ENCODE measurements around the gene CASP8. TPM values are rescaled to one million over a fixed set of nuclear protein-coding genes. Genes with fewer than 3 reads are reported as not detected.

The CASP8 gene
- total and polyA plus RNA-seq, 9 of the 15 experiments (the other 6 are each of a cell fraction or from before 2014, with no cell fraction given) = 10.2 to 31.4 (median 19.4) TPM

DNA sequence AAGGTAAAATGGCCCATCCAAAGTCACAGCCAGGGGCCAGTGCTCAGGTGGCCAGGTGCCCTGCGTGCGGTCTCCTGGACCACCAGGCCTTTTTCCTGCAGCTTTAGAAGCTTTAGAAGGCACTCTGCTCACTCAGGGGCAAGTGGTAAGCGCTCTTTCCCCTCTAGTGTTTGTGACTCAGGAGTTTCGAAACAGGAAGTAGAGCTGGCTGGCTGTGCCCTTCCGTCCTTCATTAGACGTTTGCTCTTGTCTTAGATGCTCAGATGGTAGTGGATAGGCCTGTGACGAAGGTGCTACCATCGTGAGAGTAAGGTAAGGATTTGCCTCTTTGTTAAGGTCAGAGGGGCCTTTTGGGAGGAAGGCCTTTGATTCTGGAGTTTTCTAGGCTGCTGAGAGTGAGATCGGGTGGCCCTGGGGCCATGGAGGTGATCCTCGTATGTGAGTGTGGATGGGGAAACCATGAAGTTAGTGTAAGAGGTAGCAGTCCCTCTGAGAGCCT lies at the start of gene CASP8 (continued):
- TF ChIP-seq, protein P1, sequence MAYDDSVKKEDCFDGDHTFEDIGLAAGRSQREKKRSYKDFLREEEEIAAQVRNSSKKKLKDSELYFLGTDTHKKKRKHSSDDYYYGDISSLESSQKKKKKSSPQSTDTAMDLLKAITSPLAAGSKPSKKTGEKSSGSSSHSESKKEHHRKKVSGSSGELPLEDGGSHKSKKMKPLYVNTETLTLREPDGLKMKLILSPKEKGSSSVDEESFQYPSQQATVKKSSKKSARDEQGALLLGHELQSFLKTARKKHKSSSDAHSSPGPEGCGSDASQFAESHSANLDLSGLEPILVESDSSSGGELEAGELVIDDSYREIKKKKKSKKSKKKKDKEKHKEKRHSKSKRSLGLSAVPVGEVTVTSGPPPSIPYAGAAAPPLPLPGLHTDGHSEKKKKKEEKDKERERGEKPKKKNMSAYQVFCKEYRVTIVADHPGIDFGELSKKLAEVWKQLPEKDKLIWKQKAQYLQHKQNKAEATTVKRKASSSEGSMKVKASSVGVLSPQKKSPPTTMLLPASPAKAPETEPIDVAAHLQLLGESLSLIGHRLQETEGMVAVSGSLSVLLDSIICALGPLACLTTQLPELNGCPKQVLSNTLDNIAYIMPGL (CRISPR knock-in tag; IDR thresholded peaks at IDR 0.05) = no peak
- TF ChIP-seq, protein P2, sequence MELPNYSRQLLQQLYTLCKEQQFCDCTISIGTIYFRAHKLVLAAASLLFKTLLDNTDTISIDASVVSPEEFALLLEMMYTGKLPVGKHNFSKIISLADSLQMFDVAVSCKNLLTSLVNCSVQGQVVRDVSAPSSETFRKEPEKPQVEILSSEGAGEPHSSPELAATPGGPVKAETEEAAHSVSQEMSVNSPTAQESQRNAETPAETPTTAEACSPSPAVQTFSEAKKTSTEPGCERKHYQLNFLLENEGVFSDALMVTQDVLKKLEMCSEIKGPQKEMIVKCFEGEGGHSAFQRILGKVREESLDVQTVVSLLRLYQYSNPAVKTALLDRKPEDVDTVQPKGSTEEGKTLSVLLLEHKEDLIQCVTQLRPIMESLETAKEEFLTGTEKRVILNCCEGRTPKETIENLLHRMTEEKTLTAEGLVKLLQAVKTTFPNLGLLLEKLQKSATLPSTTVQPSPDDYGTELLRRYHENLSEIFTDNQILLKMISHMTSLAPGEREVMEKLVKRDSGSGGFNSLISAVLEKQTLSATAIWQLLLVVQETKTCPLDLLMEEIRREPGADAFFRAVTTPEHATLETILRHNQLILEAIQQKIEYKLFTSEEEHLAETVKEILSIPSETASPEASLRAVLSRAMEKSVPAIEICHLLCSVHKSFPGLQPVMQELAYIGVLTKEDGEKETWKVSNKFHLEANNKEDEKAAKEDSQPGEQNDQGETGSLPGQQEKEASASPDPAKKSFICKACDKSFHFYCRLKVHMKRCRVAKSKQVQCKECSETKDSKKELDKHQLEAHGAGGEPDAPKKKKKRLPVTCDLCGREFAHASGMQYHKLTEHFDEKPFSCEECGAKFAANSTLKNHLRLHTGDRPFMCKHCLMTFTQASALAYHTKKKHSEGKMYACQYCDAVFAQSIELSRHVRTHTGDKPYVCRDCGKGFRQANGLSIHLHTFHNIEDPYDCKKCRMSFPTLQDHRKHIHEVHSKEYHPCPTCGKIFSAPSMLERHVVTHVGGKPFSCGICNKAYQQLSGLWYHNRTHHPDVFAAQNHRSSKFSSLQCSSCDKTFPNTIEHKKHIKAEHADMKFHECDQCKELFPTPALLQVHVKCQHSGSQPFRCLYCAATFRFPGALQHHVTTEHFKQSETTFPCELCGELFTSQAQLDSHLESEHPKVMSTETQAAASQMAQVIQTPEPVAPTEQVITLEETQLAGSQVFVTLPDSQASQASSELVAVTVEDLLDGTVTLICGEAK (IDR thresholded peaks at IDR 0.05) = peak; percentile 53; the same call in 1 of the 2 replicates
- TF ChIP-seq, protein P2 (CRISPR knock-in tag; IDR thresholded peaks at IDR 0.05) = no peak
- TF ChIP-seq CTBP1 (IDR thresholded peaks at IDR 0.05; ENCODE audit: borderline replicate concordance) (peak; percentile 36; the same call in 1 of the 2 replicates), SPI1 (IDR thresholded peaks at IDR 0.05; ENCODE audit: borderline replicate concordance, low read depth, low read length) (peak; percentile 33; the same call in 1 of the 2 replicates), TAF1 (IDR thresholded peaks at IDR 0.05; ENCODE audit: control insufficient read depth, extremely low read depth, insufficient read depth, low read length, severe bottlenecking) (peak; percentile 17), SUPT5H (IDR thresholded peaks at IDR 0.05) (peak; percentile 40; the same call in 1 of the 2 replicates), BCOR (IDR thresholded peaks at IDR 0.05) (no peak), PHF8 (IDR thresholded peaks at IDR 0.05; ENCODE audit: borderline replicate concordance, low read length) (peak; percentile 31; the same call in 1 of the 2 replicates), STAG1 (CRISPR knock-in tag; IDR thresholded peaks at IDR 0.05; ENCODE audit: borderline replicate concordance) (no peak), ZNF232 (CRISPR knock-in tag; IDR thresholded peaks at IDR 0.05) (no peak), HDAC1 (IDR thresholded peaks at IDR 0.05) (0 out of 4 replicates have a peak, but pooled peaks of 1 of the 2 experiments have one; percentile 25), POLR2A (conservative IDR thresholded peaks at IDR 0.05) (peak; percentile 48; the same call in 1 of the 2 replicates), SMAD4 (CRISPR knock-in tag; conservative IDR thresholded peaks at IDR 0.05) (0 out of 2 replicates have a peak, but pooled peaks have one; percentile 31), ZNF696 (CRISPR knock-in tag; conservative IDR thresholded peaks at IDR 0.05) (no peak)
- TF ChIP-seq, protein P3, sequence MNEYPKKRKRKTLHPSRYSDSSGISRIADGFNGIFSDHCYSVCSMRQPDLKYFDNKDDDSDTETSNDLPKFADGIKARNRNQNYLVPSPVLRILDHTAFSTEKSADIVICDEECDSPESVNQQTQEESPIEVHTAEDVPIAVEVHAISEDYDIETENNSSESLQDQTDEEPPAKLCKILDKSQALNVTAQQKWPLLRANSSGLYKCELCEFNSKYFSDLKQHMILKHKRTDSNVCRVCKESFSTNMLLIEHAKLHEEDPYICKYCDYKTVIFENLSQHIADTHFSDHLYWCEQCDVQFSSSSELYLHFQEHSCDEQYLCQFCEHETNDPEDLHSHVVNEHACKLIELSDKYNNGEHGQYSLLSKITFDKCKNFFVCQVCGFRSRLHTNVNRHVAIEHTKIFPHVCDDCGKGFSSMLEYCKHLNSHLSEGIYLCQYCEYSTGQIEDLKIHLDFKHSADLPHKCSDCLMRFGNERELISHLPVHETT (CRISPR knock-in tag; conservative IDR thresholded peaks at IDR 0.05 in 1 of 2, IDR thresholded peaks at IDR 0.05 in 1 of 2) = peak in 1 of 2 experiments; percentile 27; a peak in 1 of 4 replicates
